ENCODE measurements around the gene VSIG10.

Gene VSIG10

GRCh38 chr12:118094039-118094438 is 9.8 kb downstream of the VSIG10 start (continued):
- TF ChIP-seq INSM2 (tag by site-specific recombination; IDR thresholded peaks at IDR 0.05) (no peak), PRDM10 (tag by site-specific recombination; IDR thresholded peaks at IDR 0.05) (no peak), ZNF112 (tag by site-specific recombination; IDR thresholded peaks at IDR 0.05) (no peak), ZNF221 (tag by site-specific recombination; IDR thresholded peaks at IDR 0.05; ENCODE audit: borderline replicate concordance) (no peak), ZNF830 (tag by site-specific recombination; IDR thresholded peaks at IDR 0.05; ENCODE audit: low read depth) (no peak), ZNF704 (tag by site-specific recombination; IDR thresholded peaks at IDR 0.05) (no peak), ZNF660 (tag by site-specific recombination; IDR thresholded peaks at IDR 0.05) (no peak), SCRT1 (tag by site-specific recombination; IDR thresholded peaks at IDR 0.05; ENCODE audit: borderline replicate concordance) (no peak), SP2 (tag by site-specific recombination; IDR thresholded peaks at IDR 0.05) (no peak), KLF16 (tag by site-specific recombination; IDR thresholded peaks at IDR 0.05) (no peak), HIC1 (tag by site-specific recombination; IDR thresholded peaks at IDR 0.05) (no peak), ZBTB11 (tag by site-specific recombination; conservative IDR thresholded peaks at IDR 0.05; ENCODE audit: low read depth) (no peak)

GRCh38 chr12:118089782-118090181 is 14.0 kb downstream of the VSIG10 start:
- no peaks in the 10 kb centered on the region for H3K9me3 ChIP-seq (ENCODE audit: control insufficient read depth, insufficient read depth, low read depth, low read length)
- no peaks in the 10 kb centered on the region; a peak in 1 of 3 replicates for H3K36me3 ChIP-seq (ENCODE audit: control insufficient read depth in 2 of 2, insufficient read depth in 1 of 2, low read length in 2 of 2)
- POLR2A ChIA-PET = no interaction called here
- H3K4me3 ChIP-seq (ENCODE audit: low read depth, low read length) = no peak overlapping the region
- H3K4me1 ChIP-seq (ENCODE audit: control insufficient read depth, insufficient read depth, low read length) = no peaks in the 10 kb centered on the region
- CTCF ChIA-PET = no interaction called here
- H3K27ac ChIP-seq (ENCODE audit: extremely low read depth, low read depth, low read length) = no peak overlapping the region
- TF ChIP-seq ZEB2 (tag by site-specific recombination; IDR thresholded peaks at IDR 0.05) (no peak), ZNF362 (tag by site-specific recombination; IDR thresholded peaks at IDR 0.05) (no peak), MYNN (tag by site-specific recombination; IDR thresholded peaks at IDR 0.05; ENCODE audit: borderline replicate concordance) (no peak), ZSCAN16 (tag by site-specific recombination; IDR thresholded peaks at IDR 0.05) (no peak), YY1 (tag by site-specific recombination; IDR thresholded peaks at IDR 0.05) (no peak), ZNF580 (tag by site-specific recombination; IDR thresholded peaks at IDR 0.05) (no peak), ZNF274 (IDR thresholded peaks at IDR 0.05; ENCODE audit: low read length) (no peak), ZNF274 (tag by site-specific recombination; IDR thresholded peaks at IDR 0.05; ENCODE audit: borderline replicate concordance) (no peak), ZNF24 (tag by site-specific recombination; IDR thresholded peaks at IDR 0.05) (no peak)
